DMS153 treated with DMSO at 0.1 percent for 48 hours (cell line): Measurements from ENCODE around the gene KCNJ5.

Source experiments
- DNase-seq: peaks from one replicate; lab custom pipeline; 2025; ENCODE audit not compliant: unreplicated experiment; lab: John Stamatoyannopoulos, UW

The KCNJ5 gene

DNA sequence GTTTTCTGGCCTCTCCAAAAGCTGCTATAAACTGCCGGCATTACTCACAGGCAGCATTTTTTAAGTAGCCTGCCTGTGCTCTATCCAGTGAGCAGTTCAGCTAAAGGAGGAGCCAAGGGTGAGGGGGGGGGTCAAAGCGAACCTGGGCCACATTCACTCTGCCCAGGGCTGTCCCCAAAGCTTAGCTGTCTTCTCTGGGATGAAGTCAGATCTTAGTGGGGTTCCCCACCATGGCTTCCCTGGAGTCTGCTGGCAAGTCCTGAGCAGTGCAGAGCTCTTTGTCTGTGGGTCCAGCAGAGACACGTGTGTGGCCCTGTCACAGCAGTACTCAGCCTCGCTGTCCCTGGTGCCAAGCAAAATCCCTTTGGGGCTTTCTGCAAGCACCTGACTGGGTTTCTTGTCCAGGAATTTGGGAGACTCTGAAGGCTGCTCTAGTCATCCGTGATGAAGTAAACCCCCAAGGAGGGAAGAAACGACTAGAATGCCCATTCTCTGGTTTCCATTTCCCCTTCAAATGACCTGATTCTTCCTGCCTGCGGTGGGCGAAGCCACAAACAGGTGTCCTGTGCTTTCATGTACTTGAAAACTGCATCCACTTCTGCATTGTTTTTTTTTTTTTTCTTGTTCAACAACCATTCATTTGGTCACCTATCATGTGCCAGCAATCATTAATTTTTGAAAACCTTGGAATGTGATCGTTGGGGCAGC, 2.6 kb downstream of the KCNJ5 start:
- DNase-seq, result no peak

DNA sequence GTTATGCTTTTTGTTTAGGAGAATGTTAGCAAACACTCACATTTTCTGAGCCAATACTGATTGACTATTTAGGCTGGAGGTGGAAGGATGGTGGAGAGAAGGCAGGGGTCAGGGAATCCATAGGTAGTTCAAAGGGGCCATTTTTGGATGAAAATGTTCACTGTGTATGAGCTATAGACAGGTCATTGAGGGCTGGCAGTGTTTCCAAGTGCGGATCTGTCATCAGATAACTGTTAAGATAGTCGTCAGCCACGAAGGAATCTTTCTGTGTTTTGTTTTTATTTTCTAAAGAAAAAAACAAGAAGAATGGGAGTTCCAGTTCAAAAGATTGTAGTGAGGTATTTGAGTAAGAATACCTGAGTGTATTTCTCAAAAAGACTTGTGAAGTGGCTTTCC, 3.1 kb downstream of the KCNJ5 start:
- DNase-seq, result no peak

DNA sequence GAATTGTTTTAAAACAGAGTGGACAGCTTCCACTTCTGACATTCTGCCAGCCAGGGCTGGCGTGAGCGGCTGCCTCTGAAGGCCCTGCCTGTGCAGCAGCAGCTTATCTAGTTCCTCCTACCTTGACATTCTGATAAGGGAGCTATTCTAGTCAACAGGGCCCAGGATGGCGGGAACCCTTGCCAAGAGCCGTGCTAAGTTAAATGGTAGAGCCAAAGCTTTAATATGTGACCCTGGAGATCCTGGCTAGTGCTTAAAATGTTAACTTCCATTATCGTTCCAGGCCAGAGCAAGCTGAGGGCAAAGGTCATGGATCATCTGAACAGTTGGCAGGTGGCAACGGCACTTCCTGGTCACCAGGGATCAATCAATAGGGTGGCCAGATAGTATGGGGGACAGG, 3.5 kb downstream of the KCNJ5 start:
- no peak for DNase-seq

DNA sequence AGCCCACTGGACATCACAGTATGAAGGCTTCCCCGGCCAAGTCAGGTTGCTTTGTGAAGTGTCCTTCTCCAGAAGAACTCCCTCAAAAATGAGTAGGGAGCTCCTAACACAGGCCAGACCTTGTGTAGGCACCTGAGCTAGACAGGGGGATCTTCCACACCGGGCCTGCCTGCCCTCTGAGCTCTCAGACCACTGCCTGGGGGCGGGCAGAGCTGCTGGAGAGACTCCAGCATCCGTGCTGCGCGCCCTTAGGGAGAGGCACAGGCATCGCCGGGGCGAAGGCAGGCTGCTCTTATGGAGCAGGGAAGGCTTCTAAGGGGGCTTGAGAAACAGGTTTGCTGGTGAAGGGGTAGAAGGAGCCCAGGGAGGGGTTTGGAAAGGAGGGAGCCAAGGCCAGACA, 4.4 kb downstream of the KCNJ5 start:
- DNase-seq, result no peak

DNA sequence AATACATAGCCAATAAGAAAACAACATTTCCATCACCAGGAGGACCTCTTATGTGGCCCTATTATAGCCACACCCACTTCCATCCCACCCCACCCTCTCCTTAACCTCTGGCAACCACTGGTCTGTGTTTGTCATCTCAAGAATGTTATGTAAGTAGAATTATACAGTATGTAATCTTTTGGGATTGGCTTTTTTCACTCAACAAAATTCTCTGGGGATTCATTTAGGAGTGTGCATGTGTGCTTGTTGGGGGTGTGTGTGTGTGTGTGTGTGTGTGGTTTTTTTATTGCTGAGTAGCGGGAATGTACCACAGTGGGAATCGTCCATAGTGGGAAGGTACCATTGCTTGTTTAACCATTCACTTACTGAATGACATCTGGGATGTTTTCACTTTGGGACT, 5.2 kb downstream of the KCNJ5 start:
- DNase-seq, result no peak

DNA sequence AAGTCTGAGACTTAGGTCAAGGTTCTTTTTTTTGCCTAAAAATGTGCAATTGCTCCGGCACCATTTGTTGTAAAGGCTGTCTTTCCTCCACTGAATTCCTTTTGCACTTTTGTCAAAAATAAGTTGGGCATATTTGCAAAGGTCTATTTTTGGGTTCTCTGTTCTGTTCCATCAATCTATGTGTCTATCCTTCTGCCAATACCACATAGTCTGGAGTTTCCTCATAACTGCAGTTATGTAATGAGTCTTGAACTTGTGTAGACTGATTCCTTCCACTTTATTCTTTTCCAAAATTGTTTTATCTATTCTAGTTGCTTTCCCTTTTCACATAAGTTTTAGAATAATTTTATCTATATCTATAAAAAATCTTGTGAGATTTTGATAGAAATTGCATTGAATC, 6.7 kb downstream of the KCNJ5 start:
- no peak for DNase-seq

DNA sequence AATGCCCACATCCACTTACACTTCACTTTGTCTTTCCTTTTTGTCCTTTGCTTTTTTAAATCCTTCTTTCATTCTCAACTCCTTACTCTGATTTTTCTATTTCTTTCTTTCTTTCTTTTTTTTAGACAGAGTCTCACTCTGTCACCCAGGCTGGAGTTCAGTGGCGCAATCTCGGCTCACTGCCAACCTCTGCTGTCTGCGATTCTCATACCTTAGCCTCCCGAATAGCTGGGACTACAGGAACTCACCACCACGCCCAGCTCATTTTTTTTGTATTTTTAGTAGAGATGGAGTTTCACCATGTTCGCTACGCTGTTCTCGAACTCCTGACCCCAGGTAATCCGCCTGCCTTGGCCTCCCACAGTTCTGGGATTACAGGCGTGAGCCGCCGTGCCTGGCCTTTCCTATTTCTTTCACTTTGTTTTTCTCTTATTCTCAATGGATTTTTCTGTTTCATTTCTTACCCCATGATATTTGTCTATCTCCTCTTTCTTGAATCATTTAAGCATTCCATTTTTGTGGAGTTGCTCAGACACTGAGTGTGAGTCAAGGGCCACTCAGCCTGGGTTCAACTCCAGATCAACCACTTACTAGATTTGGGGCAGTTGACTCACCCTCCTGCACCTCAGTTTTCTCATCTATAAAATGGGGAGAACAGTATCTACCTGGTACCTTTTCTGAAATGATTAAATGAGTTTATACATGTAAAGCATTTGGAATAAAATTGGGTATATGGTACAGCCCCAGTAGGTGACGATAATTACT, 7.6 kb downstream of the KCNJ5 start:
- DNase-seq, result no peak

DNA sequence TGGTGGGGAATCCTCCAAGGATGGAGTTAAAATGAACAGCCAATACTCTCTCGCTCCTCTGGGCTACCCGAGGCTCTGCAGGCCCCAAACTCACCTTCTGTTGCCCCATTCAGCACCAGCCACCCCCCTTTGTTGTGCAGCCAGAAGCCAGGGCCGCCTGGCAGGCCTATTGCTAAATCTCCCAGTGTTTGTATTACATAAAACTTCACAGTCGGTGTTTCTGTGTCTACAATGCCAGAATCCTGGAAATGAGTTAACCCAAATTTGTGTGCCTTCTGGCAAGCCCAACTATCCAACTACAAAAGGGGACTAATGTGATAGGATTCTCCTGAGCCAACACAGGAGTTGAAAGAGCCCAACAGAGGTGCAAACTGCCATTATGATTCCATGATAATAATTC, 9.3 kb downstream of the KCNJ5 start:
- DNase-seq, result no peak

DNA sequence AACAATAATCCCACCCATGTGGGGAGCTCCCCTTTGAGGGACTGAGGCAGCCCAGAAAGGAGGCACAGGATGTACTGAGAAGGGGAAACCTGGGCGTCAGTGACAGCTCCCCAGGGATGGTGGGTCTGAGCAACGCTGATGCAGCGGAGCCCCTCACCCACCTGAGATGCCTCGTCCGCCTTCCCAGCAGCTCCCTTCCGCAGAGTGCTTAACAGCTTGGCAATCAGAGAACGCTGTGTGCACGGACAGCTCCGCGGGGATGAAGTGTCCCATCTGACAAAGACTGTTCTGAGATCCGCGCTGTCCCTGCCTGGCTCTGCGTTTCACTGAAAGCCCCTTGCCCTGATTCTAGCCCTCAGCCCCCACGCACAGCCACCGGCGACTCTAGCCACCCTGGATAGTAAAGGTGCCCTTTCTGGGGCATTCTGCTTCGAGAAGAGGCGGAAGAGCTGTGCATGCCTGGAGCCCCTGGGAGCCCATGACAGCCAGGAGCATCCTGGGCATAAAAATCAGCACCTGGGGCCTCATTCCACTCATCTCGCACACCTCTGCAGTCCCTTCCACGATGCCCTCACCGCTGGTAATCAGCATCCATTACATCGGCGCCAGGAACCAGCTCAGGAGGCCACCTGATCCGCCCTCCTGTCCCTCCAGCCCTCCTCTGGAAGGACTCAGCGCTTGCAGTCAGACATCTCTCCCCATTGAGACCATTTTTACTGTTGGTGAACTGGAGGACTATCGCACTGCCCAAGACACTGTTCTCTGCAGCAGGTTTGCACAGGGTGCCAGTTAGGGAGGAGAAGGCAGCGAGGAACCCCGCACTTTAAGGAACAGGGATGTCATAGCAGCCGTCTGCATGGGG, 10.7 kb downstream of the KCNJ5 start:
- no peak for DNase-seq

DNA sequence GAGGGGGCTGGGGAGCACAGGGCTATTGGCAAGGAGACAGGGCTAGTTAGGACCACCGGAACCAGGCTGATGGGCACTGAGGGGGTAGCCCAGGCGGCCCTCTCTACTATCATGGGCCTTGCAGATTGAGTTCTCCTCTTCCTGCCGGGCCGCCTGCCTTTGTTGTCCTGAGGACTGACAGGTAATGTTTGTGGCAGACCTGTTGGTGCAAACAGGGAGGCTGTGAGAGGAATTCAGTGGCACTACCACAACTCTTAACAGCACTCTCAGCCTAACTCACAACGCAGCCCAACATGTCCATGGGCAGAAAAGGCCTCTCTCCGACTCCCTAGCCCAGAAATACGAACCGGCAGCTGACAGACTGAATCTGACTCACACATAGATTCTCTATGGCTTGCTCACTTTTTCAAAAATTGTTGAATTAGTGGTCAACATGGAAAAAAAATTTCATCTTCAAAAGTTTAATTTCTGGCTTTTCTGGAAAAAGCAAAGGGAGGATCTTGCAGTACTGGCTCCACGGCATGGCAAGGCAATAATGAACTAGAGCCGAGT, 11.4 kb downstream of the KCNJ5 start:
- DNase-seq, result no peak

DNA sequence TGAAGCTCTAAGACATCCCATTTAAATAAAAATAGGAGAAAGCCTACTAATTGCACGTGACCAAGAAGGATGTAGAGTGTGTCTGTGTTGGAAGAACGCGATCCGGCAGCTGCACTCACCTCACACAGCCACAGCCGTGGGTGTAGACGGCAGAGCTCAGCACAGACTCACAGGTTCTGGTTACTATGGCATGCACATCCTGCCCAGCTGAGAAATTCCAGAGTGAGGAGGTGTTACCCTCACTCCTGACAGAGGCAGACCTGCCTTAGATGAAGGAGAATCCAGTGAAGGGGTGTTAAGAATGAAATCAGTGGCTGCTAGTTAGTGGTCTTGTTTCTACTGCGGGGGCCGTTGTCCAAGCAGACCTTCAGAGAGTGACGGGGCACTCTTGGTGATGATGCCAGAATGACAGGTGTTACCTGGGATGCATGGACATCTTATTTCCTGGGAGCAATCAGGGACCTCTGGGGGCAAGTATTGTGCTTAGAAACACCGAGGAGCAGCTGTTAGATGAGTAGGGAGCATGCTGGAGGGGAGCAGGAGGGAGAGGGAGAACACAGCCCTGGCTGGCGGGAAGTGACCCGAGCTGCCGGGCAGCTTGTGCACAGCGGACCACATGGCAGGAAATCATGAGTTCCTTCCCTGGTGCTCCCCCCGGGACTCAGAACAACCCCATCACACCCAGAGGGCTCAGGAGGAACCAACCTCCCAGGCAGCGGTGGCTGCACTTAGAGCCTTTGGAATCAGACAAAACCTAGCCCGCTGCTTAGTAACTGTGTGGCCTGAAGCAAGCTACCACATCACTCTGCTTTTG, 12.3 kb downstream of the KCNJ5 start:
- DNase-seq, result no peak

DNA sequence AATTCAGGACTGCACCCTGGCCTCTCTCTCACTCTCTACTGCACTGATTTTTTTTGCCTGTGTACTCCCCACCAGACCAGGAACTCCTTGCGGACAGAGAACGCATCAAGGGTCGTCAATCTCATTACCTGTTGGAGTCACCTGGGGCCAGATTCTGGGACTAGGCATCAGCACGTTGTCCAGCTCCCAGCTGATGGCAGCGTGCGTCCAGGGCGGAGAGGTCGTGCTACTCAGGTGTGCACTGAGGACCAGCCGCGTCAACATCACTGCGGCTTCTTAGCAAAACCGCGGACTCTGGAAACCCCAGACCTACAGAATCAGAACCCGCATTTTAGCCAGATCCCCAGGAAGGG, 13.1 kb downstream of the KCNJ5 start:
- DNase-seq, result no peak

DNA sequence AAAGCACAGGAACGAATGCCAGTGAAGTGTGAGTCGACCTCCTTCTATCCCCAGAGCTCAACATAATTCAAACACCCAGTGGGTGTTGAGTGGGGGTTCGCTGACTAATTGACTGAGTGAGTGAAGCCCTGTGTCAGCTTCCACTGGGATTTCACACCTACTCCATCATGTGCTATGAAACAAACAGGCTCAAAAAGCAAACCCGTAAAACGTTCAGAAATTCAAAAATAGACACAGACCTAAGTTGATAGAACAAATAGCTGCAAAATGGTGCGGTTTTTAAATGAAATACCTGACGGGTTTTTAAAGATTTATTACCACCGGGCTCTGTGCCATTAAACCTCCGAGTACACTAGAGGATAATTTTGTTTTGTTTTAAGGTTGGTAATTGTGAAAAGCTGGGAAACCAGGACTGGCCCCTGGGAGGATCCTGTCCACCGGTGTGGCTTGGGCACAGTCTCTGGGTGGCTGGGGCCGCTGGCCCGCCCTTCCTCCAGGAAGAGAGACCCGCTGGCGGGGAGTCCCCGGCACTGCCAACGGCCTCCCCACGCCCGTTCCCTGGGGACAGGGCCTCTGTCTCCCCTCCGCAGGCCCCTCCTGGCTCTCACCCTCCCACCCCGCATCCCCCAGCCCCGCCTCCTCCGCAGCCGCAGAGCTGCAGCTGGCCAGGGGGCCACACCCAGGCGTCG, 13.6 kb downstream of the KCNJ5 start:
- DNase-seq, result peak; percentile 44

DNA sequence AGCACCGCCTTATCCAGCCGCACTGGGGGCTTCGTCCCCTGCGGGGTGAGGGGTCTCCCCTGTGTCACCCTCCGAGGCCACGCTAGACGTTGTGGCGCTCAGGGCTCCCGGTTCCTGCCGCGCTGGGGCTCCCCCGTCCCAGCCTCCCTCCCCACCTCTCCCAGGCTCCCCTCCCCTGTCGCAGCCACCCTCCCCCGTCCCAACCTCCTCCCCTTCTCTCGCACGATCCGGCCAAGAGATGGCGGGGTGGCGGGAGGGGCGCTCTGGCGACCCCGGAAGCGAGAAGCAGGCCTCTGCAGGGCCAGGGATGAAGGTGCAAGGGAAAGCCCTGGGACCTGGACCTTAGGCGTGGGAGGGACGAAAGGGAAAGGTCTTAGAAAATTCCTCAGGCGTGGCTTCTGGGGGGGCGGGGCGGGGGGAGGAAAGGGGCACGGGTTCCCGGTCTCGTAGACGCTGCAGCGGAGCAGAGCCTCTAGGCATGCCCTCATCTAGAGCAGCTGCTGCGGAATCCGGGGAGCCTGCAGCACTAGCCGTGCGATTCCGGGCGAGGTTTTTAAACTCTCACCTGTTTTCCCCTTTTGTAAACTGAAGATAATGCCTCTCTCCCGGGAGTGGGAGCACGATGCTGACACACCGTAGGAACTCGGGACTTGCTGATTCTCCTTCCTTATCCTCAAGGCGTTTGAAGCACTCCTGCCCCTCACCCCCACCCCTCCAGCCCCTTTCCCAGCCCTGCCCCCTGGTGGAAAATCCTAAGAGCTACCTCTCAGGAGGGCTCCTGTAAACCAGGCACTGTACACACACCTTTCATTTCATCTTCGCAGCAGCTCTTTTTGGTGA, 14.4 kb downstream of the KCNJ5 start:
- peak; percentile 59 for DNase-seq

DNA sequence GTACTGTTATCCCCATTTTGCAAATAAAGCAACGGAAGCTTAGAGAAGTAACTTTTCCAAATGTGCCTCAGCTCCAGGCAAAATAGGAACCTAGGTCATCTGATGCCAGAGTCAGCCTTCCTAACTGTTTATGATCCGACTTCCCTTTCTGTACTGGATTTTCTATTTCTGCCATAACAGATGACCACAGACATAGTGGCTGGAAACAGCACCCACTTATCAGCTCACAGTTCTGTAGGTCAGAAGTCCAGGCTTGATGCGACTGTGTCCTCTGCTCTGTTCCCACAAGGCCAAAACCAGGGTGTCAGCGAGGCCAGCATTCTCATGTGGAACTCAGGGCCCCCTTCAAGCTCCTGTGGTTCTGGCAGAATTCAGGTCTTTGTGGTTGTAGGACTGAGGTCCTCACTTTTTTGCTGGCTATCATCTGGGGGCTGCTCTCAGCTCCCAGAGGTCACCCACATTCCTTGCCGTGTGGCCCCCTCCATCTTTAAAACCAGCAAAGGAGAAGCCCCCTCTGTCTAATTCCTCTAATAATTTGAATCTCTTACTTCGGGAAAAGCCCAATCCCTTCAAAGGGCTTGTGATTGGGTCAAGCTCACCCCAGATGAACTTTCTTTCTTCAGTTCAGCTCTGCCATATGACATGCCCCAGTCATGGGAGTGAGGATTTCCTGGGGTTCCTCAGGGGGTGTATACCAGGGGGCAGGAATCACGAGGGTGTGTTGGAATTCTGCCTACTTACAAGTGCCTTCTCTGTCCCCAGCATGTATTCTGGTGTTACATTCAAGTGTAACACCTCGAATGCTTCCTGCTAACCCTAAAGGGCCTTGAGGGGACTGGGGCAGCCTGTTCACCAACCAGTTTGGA, 15.3 kb downstream of the KCNJ5 start:
- DNase-seq, result no peak

DNA sequence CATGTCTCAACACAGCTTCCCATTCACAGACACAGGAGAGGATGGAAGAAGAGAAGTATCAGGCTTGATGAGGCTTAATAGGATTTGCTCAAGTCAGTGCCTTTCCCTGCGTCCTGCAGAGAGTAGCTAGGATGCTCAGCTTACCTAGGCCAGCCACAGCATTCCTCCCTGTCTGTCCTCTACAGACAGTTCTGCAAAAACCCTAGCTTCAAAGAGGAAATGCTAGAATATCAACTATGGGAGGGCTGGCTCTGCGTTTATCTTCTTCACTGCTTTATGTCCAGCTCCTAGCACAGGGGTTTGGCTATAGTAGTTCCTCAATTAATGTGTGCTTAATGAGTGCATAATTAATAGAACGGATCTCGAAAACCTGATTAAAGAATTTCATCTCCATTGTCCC, 16.4 kb downstream of the KCNJ5 start:
- no peak for DNase-seq

DNA sequence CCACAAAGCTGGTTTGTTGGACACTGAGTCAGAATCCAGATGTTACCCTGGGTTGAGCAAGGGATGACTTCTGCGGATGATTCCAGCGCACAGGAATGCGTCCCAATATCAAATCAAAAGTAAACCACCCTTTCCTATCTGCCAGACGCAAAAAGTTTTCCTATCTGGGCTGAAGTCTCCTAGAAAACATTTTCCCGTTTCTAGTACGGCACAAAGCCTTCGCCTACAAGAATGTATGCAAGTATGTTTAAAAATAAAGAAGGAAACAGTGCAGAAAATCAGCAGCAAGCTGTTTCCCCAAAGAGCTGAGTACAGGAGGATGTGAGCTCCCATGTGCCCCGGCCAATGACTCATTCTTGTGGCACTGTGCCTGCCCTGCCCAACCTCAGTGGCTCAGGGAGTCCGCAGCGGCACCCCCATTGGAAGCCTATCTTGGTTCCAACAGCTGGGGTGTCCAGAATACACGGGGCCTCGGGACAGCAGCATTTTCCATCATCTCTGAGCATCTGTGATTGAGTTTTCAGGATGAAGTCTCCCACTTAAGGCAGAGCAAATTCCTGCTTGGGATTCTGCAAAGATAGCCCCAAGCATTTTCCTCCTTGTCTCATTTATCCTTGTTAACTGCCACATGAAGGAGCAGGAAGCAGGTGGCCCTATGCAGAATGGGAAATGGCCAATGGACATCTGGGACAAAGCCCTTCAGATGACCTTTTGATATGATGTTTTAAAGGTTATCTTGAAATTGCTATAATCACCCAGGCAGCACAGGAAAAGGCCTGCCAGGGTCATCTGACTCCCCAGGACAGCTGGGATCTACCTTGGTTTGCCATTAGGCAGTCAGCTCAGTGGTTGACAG, 17.5 kb downstream of the KCNJ5 start:
- no peak for DNase-seq
